Anterior cingulate cortex (tissue), 58 donors: ENCODE results near the gene KCTD13.
"Not testable (repeated sequence)": the region's sequence is repeated elsewhere in the genome, so short reads cannot be mapped to it uniquely, and the experiment has no call there.

Experiments used
- DNase-seq, 58 donors: peaks; one replicate each; lab custom pipeline; 2025; lab: John Stamatoyannopoulos, UW

Gene KCTD13

GRCh38 chr16:29950806-29951461 is 24.9 kb upstream of the KCTD13 start:
- no peak for DNase-seq

- no peak for DNase-seq
These were observed 21.9 kb upstream of the KCTD13 start for GRCh38 chr16:29947897-29948296.

- DNase-seq, result peak in 1 of 58 donors; percentile 49
These were observed 18.1 kb upstream of the KCTD13 start for GRCh38 chr16:29943846-29944799.

- peak in 9 of 58 donors; percentile 0 to 44 (median 6) for DNase-seq
These were observed 14.6 kb upstream of the KCTD13 start for GRCh38 chr16:29940656-29941055.

GRCh38 chr16:29931750-29932149 is 5.7 kb upstream of the KCTD13 start:
- DNase-seq, result not testable (repeated sequence)

GRCh38 chr16:29927070-29927905 is 1.3 kb upstream of the KCTD13 start:
- peak in 33 of 58 donors; percentile 8 to 75 (median 38) for DNase-seq

GRCh38 chr16:29926711-29927052 is 656 bp upstream of the KCTD13 start:
- peak in 9 of 58 donors; percentile 32 to 66 (median 56) for DNase-seq

GRCh38 chr16:29925105-29925756 is 795 bp downstream of the KCTD13 start:
- peak in 13 of 58 donors; percentile 11 to 61 (median 31) for DNase-seq

GRCh38 chr16:29922986-29923501 is 3.0 kb downstream of the KCTD13 start:
- DNase-seq, result no peak

GRCh38 chr16:29922326-29922725 is 3.7 kb downstream of the KCTD13 start:
- no peak for DNase-seq

GRCh38 chr16:29921034-29921385 is 5.0 kb downstream of the KCTD13 start:
- no peak for DNase-seq

- DNase-seq, result peak in 20 of 58 donors; percentile 8 to 75 (median 28)
These were observed 5.6 kb downstream of the KCTD13 start for GRCh38 chr16:29920288-29921033.

- no peak for DNase-seq
These were observed 9.0 kb downstream of the KCTD13 start for GRCh38 chr16:29916979-29917378.

- no peak for DNase-seq
These were observed 10.3 kb downstream of the KCTD13 start for GRCh38 chr16:29915590-29916247.

- no peak for DNase-seq
These were observed 12.5 kb downstream of the KCTD13 start for GRCh38 chr16:29913514-29913913.

GRCh38 chr16:29912087-29912486 is 13.9 kb downstream of the KCTD13 start:
- DNase-seq, result no peak

GRCh38 chr16:29911676-29912010 is 14.4 kb downstream of the KCTD13 start:
- DNase-seq, result no peak

- no peak for DNase-seq
These were observed 15.0 kb downstream of the KCTD13 start for GRCh38 chr16:29910819-29911675.
